Measurements from ENCODE around the gene UNC45B.
"Not testable (repeated sequence)": the region's sequence is repeated elsewhere in the genome, so short reads cannot be mapped to it uniquely, and the experiment has no call there.

The UNC45B gene

GRCh38 chr17:35144840-35145239, 2.8 kb upstream of the UNC45B start:
- no peak for DNase-seq

DNA sequence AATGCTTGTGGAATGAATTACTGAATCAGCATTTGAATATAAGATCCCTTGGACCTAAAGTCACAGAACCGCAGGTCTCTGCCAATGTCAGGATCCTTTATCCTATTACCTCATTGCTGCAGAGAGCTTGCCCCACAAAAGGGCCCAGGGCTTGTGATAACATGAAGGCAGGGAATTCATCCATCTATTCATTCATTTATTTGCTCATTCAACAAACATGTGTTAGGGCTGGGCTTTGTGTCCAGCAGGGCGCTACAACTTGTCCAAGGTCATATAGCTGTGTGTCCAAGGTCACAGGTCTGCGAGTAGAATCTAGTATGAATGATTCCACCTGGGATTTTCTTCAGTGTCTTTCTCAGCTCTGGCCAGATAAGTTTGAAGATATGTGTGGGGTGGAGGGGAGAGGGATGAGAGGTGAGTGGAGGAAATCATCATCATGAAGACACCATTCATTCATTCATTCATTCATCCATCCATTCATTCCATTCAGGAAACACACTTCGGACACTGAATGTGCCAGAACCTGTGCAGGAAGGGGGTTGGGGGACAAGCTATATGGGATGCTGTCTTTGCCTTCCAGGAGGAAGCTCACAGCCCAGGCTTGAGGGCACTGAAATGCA, 1.3 kb upstream of the UNC45B start:
- no peak for DNase-seq

- DNase-seq: no peak
Measured at GRCh38 chr17:35148144-35148543, 527 bp downstream of the UNC45B start.

GRCh38 chr17:35149941-35150340, 2.3 kb downstream of the UNC45B start:
- no peak for DNase-seq

DNA sequence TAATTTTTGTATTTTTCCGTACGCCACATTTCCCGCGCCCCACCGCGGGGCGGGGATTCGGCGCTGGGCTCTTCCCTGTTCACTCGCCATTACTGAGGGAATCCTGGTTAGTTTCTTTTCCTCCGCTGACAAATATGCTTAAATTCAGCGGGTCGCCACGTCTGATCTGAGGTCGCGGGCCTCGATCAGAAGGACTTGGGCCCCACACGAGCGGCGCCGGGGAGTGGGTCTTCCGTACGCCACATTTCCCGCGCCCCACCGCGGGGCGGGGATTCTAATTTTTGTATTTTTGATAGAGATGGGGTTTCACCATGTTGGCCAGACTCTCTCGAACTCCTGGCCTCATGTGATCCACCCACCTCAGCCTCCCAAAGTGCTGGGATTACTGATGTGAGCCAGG, 3.5 kb downstream of the UNC45B start:
- DNase-seq: not testable (repeated sequence)

DNA sequence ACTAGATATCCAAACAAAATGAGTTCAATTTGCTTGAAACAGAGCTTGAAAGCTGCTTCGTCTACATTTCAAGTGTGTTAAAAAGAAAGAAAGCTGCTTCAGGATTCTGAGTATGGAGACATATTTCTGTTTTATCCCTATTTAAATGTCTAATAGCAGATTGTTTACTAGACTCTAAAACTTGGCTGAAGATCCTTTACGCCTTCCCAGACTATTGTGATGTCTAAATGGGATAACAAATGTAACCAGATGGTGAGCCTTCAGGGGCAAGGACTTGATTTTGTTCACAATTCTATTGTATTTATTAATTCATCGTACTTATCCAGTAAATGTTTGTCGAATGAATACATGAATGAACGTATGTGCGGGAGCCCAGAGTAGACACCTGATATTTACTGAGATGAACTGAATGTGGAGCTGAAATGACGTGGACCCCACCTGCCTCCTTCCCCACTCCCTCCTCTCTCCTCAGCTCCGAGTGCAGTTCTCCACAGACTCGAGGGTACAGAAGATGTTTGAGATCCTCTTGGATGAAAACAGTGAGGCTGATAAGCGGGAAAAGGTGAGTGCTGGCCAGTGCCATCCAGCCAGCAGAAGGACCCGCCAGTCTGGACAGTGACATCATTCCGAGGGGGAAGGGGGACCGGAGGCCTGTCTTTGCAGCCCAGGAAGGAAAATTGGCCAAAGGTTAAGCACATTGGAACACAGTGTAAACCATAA, 5.0 kb downstream of the UNC45B start:
- DNase-seq: no peak

DNA sequence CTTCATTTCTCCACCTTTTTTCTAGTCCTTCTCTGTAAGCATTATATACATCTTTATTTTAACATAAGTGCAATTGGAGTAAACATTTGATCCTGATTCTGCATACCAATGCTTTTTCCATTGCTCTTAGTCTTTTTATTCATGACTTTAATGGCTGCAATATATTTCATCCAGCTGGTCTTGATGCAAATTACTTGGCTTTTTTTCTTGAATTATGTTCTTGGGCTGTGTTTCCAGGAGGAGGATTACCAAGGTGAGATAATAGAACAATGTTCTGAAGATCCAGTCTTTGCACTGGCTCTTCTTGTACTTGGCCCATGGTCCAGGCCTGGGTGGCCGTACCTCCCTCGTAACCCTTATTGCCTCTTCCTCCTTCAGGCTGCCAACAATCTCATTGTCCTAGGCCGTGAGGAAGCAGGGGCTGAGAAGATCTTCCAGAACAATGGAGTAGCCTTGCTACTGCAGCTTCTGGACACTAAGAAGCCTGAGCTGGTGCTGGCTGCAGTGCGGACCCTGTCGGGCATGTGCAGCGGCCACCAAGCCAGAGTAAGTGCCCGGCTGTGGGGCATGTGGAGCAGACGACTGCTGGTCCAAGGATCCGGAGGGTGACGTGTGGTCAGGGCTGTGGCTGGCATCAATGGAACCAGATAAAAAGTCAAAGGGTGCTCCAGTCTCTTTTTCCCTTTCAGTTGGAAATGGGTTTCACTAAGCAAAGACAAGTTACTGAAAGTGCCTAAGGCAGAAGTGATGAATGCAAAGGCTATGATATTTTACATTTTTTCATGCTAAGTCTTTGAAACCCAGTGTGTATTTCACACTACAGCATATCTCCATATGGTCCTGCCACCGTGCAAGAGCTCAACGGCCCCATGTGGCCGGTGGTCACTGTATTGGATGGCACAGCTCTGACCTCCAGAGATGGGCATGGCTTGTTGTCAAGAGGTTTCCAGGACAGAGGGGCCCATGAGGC, 6.9 kb downstream of the UNC45B start:
- DNase-seq: no peak

DNA sequence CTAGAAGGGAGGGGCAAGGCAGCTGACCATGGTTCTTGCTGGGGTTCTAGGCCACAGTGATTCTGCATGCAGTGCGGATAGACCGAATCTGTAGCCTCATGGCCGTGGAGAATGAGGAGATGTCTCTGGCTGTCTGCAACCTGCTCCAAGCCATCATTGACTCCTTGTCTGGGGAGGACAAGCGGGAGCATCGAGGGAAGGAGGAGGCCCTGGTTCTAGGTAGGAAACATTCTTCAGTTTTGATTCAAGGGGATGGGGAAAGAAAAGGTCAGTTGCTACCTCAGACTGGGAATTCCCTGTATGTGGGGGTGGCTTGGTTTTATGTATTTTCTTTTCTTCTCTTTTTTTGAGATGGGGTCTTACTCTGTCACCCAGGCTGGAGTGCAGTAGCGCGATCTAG, 7.6 kb downstream of the UNC45B start:
- no peak for DNase-seq

GRCh38 chr17:35159940-35160339, 12.3 kb downstream of the UNC45B start:
- no peak for DNase-seq

DNA sequence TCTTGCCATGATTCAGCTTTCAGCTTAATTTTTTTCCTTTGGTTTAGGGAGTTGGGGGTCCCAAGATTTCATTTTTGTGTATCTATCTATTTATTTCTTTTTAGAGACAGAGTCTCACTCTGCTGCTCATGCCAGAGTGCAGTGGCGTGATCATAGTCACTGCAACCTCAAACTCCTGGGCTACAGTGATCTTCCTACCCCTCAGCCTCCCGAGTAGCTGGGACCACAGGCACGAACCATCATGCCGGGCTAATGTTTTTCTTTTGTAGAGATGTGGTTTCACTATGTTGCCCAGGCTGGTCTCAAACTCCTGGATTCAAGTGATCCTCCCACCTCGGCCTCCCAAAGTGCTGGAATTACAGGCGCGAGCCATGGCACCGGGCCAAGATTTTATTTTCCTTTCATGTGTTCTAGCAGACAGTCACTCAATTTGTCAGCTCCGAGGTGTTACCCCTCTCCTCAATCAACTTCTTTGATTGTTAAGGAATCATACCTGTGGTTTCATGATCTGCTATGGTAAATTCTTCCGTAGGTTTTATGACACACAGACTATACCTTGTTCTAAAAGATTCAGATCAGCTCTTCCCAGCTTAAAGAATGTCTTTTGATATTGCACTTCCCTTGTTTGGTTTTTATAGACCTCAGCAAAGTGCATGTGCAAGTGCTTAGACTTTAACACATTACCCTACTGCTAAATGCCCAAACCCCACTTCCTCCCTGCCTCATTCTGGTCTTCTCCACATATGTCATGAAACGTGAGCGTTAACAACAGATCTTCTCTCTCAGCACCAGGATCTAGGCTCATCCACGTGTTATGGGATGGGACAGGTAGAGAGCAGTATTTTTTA, 13.0 kb downstream of the UNC45B start:
- DNase-seq: peak; percentile 18

DNA sequence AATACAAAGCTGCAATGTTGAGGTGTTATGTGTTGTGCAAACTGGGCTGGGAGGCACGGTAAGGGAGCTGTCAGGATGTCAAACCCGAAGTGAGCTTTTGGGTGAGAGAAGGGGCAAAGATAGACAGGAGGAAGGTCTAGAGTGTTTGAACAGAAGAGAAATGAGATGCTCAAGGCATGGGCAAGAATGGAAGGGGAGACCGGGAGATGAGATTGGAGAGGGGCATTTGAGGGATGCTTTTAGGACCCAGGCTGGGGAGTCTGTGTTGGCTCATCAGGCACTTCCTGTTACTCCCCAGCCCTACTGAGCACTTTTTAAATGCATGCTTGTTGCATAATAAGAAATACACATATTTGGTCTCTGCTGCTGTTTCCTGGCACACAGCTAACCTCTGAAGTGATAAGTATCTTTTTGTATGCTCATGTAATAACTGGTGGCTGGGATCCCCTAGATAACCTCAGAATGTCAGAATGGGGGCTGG, 13.7 kb downstream of the UNC45B start:
- peak; percentile 20 for DNase-seq

DNA sequence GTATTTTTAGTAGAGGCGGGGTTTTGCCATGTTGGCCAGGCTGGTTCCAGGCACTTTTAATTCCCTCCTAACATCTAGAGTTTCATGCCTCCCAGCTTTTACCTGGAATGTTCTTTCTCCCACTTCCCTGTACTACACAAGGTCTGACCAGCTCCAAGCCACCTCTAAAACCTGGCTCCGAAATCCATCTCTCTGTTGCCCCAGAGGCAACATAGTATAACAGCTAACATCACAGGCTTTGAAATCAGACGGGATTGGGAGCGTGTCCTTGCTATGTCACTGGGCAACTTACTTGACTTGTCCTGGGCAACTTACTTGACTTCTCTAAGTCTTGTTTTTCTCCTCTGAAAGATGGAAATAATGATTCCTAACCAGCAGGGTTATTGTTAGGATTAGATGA, 15.1 kb downstream of the UNC45B start:
- DNase-seq: no peak

DNA sequence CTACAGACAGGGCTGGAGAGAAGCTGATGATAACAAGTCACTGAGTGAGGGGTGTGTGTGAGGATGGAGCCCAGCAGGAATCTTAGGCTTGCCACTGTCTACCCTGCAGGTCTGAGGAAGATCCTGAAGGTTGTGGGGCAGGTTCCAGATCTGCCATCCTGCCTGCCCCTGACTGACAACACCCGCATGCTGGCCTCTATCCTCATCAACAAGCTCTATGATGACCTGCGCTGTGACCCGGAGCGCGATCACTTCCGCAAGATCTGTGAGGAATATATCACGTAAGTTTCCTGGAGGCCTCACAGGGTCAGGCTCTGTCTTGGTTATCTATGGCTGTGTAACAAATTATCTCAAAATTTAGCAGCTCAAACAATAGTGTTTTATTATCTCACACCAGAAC, 16.3 kb downstream of the UNC45B start:
- no peak for DNase-seq

DNA sequence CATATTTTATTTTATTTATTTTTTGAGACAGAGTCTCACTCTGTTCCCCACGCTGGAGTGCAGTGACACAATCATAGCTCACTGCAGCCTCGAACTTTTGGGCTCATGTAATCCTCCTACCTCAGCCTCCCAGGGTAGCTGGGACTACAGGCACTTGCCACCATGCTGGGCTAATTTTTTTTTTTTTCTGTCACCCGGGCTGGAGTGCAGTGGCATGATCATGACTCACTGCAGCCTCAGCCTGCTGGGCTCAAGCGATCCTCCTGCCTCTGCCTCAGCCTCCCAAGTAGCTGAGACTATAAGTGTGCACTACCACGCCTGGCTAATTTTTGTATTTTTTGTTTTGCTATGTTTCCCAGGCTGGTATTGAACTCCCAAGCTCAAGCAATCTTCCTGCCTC, 17.1 kb downstream of the UNC45B start:
- no peak for DNase-seq

- no peak for DNase-seq
Measured at GRCh38 chr17:35166526-35166925, 18.9 kb downstream of the UNC45B start.

- DNase-seq: no peak
Measured at GRCh38 chr17:35167046-35167445, 19.4 kb downstream of the UNC45B start.

DNA sequence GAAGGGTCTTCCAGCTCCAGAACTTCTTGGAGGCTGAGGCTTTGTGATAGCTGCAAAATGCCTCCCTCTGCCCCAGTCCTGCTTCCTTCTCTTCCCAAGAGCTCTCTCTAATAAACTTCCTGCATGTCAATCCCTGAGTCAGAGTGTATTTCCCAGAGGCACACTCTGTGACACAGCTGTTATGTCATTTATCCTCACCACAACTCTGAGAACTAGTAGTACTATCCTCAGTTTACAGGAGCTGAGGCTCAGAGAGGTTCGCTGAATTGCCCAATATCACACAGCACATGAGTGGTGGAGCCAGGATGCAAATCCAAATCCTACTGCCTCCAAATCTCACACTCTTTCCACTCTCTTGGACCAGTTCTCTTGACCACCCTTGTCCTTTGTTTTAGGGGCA, 20.0 kb downstream of the UNC45B start:
- no peak for DNase-seq

- DNase-seq: no peak
Measured at GRCh38 chr17:35169835-35170363, 22.3 kb downstream of the UNC45B start.

GRCh38 chr17:35170968-35171771, 23.6 kb downstream of the UNC45B start:
- no peak for DNase-seq

DNA sequence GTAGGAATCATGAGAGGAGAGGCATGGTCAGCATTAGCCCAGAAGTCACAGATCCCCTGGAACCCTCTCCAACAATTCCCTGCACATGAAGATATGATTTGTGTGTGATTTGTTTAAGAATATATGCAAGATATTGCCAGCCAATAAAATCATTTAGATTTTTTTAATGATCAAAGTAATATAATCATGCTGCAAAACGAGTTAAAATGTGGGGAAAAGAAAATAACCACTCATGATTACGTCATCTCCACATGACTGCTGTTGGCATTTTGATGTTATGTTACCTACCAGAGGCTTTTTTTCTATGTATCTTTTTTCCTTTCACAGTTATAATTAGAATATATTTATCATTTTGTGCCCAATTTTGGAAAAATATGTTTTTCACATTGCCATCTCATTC, 24.2 kb downstream of the UNC45B start:
- no peak for DNase-seq

DNA sequence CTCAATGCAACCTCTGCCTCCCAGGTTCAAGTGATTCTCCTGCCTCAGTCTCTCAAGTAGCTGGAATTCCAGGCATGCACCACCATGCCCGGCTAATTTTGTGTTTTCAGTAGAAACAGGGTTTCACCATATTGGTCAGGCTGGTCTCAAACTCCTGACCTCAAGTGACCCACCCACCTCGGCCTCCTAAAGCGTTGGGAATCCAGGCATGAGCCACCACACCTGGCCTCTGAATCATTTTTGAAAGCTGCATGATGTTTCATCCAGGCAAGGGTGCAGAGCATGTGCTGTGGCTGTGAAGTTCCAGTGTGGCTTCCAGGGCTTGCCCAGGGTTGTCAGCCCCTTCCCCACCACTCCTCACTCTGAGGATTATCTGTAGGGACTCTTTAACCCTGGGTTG, 24.7 kb downstream of the UNC45B start:
- DNase-seq: not testable (repeated sequence)

Data from activated gamma-delta T cell treated with Interleukin-2 at 50 U/mL for 16 hours (primary cell).